GM12875 (cell line): Measurements from ENCODE around the gene ZNF830.
"Not testable (repeated sequence)": the region's sequence is repeated elsewhere in the genome, so short reads cannot be mapped to it uniquely, and the experiment has no call there.

Experiments used
- H3K4me3 ChIP-seq: one replicate; pipeline ENCODE4 v1.5.1; 2011; ENCODE audit warnings: low read depth, low read length, control low read depth
- TF ChIP-seq, protein P1 (sequence below): IDR thresholded peaks from 2 replicates; pipeline ENCODE4 v1.5.1; 2011; ENCODE audit warnings: low read depth, mild to moderate bottlenecking, control low read depth, inconsistent platforms, low read length, moderate library complexity, borderline replicate concordance; ENCODE audit not compliant: insufficient read depth

ZNF830 gene

GRCh38 chr17:34930283-34930682 lies 31.1 kb upstream of the ZNF830 start:
- H3K4me3 ChIP-seq: no peak overlapping the region
- TF ChIP-seq, protein P1, sequence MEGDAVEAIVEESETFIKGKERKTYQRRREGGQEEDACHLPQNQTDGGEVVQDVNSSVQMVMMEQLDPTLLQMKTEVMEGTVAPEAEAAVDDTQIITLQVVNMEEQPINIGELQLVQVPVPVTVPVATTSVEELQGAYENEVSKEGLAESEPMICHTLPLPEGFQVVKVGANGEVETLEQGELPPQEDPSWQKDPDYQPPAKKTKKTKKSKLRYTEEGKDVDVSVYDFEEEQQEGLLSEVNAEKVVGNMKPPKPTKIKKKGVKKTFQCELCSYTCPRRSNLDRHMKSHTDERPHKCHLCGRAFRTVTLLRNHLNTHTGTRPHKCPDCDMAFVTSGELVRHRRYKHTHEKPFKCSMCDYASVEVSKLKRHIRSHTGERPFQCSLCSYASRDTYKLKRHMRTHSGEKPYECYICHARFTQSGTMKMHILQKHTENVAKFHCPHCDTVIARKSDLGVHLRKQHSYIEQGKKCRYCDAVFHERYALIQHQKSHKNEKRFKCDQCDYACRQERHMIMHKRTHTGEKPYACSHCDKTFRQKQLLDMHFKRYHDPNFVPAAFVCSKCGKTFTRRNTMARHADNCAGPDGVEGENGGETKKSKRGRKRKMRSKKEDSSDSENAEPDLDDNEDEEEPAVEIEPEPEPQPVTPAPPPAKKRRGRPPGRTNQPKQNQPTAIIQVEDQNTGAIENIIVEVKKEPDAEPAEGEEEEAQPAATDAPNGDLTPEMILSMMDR: no peak

- not testable (repeated sequence) for H3K4me3 ChIP-seq
These were observed 10.6 kb upstream of the ZNF830 start for GRCh38 chr17:34950780-34951179.

GRCh38 chr17:34958438-34958837 lies 2.9 kb upstream of the ZNF830 start:
- TF ChIP-seq, protein P1: no peak
- no peak overlapping the region for H3K4me3 ChIP-seq

GRCh38 chr17:34974179-34974578 lies 12.8 kb downstream of the ZNF830 start:
- TF ChIP-seq, protein P1: no peak
- no peak overlapping the region for H3K4me3 ChIP-seq

DNA sequence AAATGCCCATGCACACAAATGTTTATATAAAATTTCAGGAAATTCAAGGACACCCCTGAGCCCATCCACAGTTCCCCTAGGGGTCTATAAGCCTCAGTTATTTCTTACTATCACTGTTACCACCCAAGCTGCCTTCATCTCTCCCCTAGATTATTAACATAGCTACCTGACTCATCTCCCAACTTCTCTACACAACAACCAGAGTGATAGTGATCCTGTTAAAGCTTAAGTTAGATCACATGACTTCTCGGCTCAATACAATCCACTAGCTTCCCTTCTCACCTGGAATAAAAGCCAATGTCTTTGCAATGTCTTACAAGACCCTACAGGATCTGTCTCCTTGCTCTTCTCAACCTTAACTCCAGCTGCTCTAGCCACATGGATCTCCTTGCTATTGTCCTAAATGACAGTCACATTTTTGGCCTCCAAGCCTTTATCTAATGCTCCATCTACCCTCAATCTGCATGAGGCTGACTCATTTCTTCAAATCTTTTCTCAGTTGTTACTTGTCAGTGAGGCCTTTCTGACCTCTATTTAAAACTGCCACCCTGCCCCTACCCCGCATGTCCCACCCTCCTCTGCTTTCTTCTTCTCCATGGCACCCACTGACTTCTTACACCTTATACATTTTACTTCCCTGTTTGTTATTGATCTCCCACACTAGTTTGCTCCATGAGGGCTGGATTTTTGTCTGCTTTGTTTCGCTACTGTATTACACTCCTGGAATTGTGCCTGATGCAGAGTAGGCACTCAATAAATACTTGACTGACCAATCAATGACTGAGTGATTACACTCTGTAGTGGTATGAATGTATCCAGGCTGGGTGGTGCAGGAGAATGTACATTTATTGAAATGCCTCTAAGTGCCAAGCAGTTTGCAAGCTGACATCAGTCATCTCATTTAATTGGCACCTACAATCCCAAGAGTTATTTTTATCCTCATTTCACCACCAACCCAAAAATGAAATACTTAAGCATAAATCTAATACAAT lies 13.8 kb downstream of the ZNF830 start:
- TF ChIP-seq, protein P1: no peak
- H3K4me3 ChIP-seq: no peak overlapping the region

DNA sequence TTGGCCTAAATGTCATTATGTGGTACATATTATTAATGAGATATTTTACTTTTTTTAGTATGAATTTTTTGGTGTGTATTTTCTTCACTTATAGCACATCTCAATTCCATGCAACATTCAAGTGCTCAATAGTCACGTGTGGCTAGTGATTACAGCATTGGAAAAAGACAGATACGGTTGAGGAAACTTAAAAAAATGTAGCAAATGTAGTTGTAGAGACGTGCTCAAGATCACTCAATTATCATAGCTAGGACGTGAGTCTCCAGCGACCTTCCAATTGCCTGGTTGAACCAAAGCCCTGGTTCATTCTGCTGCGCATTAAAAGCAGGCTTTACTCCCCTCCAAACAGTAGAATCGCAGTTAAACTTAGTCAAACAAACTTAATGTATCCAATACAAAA lies 17.8 kb downstream of the ZNF830 start:
- TF ChIP-seq, protein P1: no peak
- H3K4me3 ChIP-seq: no peak overlapping the region

DNA sequence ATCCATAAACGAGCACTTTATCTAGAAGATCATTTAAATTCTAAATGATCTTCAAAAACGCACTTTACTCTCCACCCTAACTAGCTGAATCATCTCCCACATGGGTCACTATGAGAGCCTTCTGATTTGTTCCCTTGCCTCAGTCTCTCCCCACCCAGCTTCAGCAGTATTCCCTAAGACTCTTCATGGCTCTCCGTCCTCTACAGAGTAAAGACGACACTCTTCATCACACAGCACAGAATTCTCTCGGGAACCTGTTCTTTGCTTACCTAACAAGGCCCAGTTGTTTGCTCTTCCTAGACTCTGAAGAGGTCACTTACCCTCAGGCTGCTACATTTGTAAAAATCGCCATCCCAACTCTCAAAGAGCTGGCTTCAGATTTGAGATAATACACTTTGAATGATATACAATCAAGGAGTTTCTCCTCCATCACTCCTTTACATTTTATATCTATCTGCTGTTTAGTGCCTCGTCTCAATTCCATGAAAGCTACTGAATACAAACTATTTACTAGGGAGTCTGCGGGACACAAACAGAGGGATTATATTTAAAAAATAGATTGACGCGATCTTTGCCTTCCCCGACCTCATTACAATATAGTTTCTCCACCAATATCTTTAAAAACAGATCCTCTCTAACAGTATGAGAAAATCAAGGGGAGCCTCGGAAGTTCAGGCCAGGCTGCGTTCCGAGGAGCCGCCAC lies 18.5 kb downstream of the ZNF830 start:
- TF ChIP-seq, protein P1: no peak
- H3K4me3 ChIP-seq: peak overlapping the region; percentile 98
